ENCODE results near the gene HBE1. TPM values are rescaled to one million over a fixed set of nuclear protein-coding genes. Genes with fewer than 3 reads are reported as not detected.

Gene HBE1
- total and polyA plus RNA-seq, 2 of the 8 experiments (the other 6 are each of a cell fraction or from before 2014, with no cell fraction given) = 0.39 TPM; not detected in 1

- Histone ChIP-seq H3K18ac (ENCODE audit: extremely low read depth, low read length) (no peak overlapping the region), H2BK12ac (ENCODE audit: low read depth, low read length) (no peak overlapping the region), H3K4me3 (ENCODE audit: extremely low read depth in 1 of 4, insufficient read depth in 2 of 4, low read depth in 3 of 4, low read length in 4 of 4) (no peak overlapping the region), H3K79me2 (ENCODE audit: control insufficient read depth in 1 of 2, insufficient read depth in 2 of 2, low read length in 2 of 2) (no peaks in the 10 kb centered on the region), H4K8ac (ENCODE audit: extremely low read depth, insufficient read depth, low read length) (no peak overlapping the region), H3K9me3 (ENCODE audit: insufficient read depth in 2 of 2, low read depth in 1 of 2, low read length in 1 of 2) (no peaks in the 10 kb centered on the region), H3K9ac (replicated peaks in 1 of 4; ENCODE audit: extremely low read depth in 1 of 4, low read depth in 3 of 4, low read length in 3 of 4) (no peak overlapping the region), H2BK120ac (replicated peaks; ENCODE audit: low read depth, low read length) (no peak overlapping the region), H3K23ac (ENCODE audit: insufficient read length) (no peak overlapping the region), H3K27ac (ENCODE audit: low read depth, low read length) (no peak overlapping the region), H3K4me2 (ENCODE audit: insufficient read depth in 1 of 2, low read depth in 2 of 2, low read length in 2 of 2) (no peak overlapping the region), H3K4ac (replicated peaks; ENCODE audit: insufficient read length, low read depth, low read length) (no peak overlapping the region), H2BK15ac (ENCODE audit: low read length) (no peak overlapping the region), H2BK5ac (ENCODE audit: low read depth, low read length) (no peak overlapping the region), H3K4me1 (replicated peaks in 1 of 4; ENCODE audit: control insufficient read depth in 3 of 4, insufficient read depth in 4 of 4, low read length in 3 of 4) (no peaks in the 10 kb centered on the region), H3K14ac (ENCODE audit: insufficient read length) (no peak overlapping the region), H3K56ac (replicated peaks; ENCODE audit: insufficient read length, low read depth, low read length) (no peak overlapping the region), H2AFZ (ENCODE audit: low read length) (no peak overlapping the region), H3K23me2 (ENCODE audit: low read depth, low read length) (no peaks in the 10 kb centered on the region; the same call in 1 of the 2 replicates), H2AK5ac (ENCODE audit: low read depth, low read length) (no peak overlapping the region), H2BK20ac (ENCODE audit: low read length) (no peak overlapping the region), H4K5ac (ENCODE audit: insufficient read length, low read depth, low read length) (no peak overlapping the region), H4K20me1 (replicated peaks in 1 of 2; ENCODE audit: control insufficient read depth in 1 of 2, insufficient read depth in 2 of 2, low read length in 2 of 2) (no peaks in the 10 kb centered on the region), H3K27me3 (replicated peaks in 1 of 4; ENCODE audit: control insufficient read depth in 3 of 4, extremely low read depth in 1 of 4, insufficient read depth in 3 of 4, low read length in 3 of 4) (no peaks in the 10 kb centered on the region), H3K36me3 (ENCODE audit: control insufficient read depth in 2 of 4, insufficient read depth in 4 of 4, low read length in 3 of 4) (no peaks in the 10 kb centered on the region), H4K91ac (replicated peaks; ENCODE audit: insufficient read length, low read length) (no peak overlapping the region), H3K79me1 (ENCODE audit: low read depth, low read length) (no peaks in the 10 kb centered on the region)
- no peak for TF ChIP-seq BACH1 (IDR thresholded peaks at IDR 0.05; ENCODE audit: low read length)
- CTCF ChIA-PET (ENCODE audit: partially characterized antibody) = interaction anchor here (1.7 kb wide), 1 partner anchor 10 kb away, joined by 4 read pairs; no protein-coding TSS in a partner anchor
- no peak for DNase-seq (ENCODE audit: low read depth in 1 of 2, low spot score in 2 of 2)
- WGBS, 2 experiments (ENCODE audit: extremely low coverage in 1 of 2, insufficient coverage in 1 of 2, insufficient read length in 1 of 2, insufficient replicate concordance in 2 of 2, low coverage in 1 of 2, low lambda C conversion rate in 2 of 2, missing lambda C conversion rate in 1 of 2) = 94 to 100% methylated on average over 1 of the region's 1 CpG
- POLR2A ChIA-PET (ENCODE audit: partially characterized antibody) = no interaction called here
- FAIRE-seq = no peak
Measured at GRCh38 chr11:5230266-5230665, 39.5 kb downstream of the HBE1 start.

Measured in H1 (cell line).